CD8-positive, alpha-beta memory T cell (primary cell): Measurements from ENCODE around the gene NCAPD2. TPM values are rescaled to one million over a fixed set of nuclear protein-coding genes. Genes with fewer than 3 reads are reported as not detected.
"Not testable (repeated sequence)": the region's sequence is repeated elsewhere in the genome, so short reads cannot be mapped to it uniquely, and the experiment has no call there.

Experiments
- CTCF ChIA-PET: fragments of 350-600 bp; sonication (Branson Sonifier 250); formaldehyde crosslinking; loops from one replicate; lab custom pipeline; 2021; ENCODE audit warnings: antibody characterized with exemption; lab: Charles Lee
- POLR2A ChIA-PET: fragments of 350-600 bp; sonication (Branson Sonifier 250); formaldehyde crosslinking; loops from one replicate; lab custom pipeline; 2021; ENCODE audit warnings: antibody characterized with exemption; lab: Charles Lee
- DNase-seq, 5 donors: peaks; one replicate each; pipeline versions ENCODE4 v3.0.0 to v3.0.0-alpha.2; 2020 to 2022; ENCODE audit warnings: mixed read lengths in 1 of 5
- H3K27ac ChIP-seq: one replicate; pipeline ENCODE4 v1.7.0; 2013; ENCODE audit warnings: low read depth, mild to moderate bottlenecking, low read length, moderate library complexity
- H3K27me3 ChIP-seq: 2 replicates; pipeline ENCODE4 v1.7.0; 2013; ENCODE audit warnings: low read length, mild to moderate bottlenecking; ENCODE audit not compliant: insufficient read depth, poor library complexity, severe bottlenecking
- H3K36me3 ChIP-seq: 2 replicates; pipeline ENCODE4 v1.7.0; 2013; ENCODE audit warnings: mild to moderate bottlenecking, low read length, moderate library complexity; ENCODE audit not compliant: insufficient read depth
- H3K4me1 ChIP-seq: 2 replicates; pipeline ENCODE4 v1.7.0; 2013; ENCODE audit warnings: mild to moderate bottlenecking, low read length, moderate library complexity; ENCODE audit not compliant: insufficient read depth
- H3K4me3 ChIP-seq: 2 replicates; pipeline ENCODE4 v1.7.0; 2013; ENCODE audit warnings: mild to moderate bottlenecking, low read length
- H3K9me3 ChIP-seq: 2 replicates; pipeline ENCODE4 v1.7.0; 2013; ENCODE audit warnings: mild to moderate bottlenecking, low read length
- H3K27ac Mint-ChIP-seq, 8 donors: one replicate each; pipeline ENCODE4 v1.8.0; 2020 to 2021; ENCODE audit warnings: mixed read lengths in 8 of 8, mild to moderate bottlenecking in 6 of 8, inconsistent platforms in 3 of 8, moderate library complexity in 3 of 8
- H3K27me3 Mint-ChIP-seq, 2 donors: one replicate each; pipeline ENCODE4 v1.8.0; 2020 to 2021; ENCODE audit warnings: mixed read lengths in 2 of 2, mild to moderate bottlenecking in 1 of 2, moderate library complexity in 1 of 2
- H3K36me3 Mint-ChIP-seq, 3 donors: one replicate each; pipeline ENCODE4 v1.8.0; 2020 to 2021; ENCODE audit warnings: mixed read lengths in 3 of 3, inconsistent platforms in 1 of 3, mild to moderate bottlenecking in 1 of 3
- H3K4me1 Mint-ChIP-seq, 3 donors: one replicate each; pipeline ENCODE4 v1.8.0; 2020 to 2021; ENCODE audit warnings: mixed read lengths in 3 of 3, inconsistent platforms in 1 of 3, mild to moderate bottlenecking in 1 of 3
- H3K4me3 Mint-ChIP-seq, 7 donors: one replicate each; pipeline ENCODE4 v1.8.0; 2020 to 2021; ENCODE audit warnings: mixed read lengths in 7 of 7, mild to moderate bottlenecking in 6 of 7, moderate library complexity in 4 of 7, inconsistent platforms in 2 of 7
- H3K9me3 Mint-ChIP-seq, 5 donors: one replicate each; pipeline ENCODE4 v1.8.0; 2020 to 2022; ENCODE audit warnings: mixed read lengths in 5 of 5, mild to moderate bottlenecking in 3 of 5, moderate library complexity in 2 of 5, inconsistent platforms in 1 of 5
- polyA plus RNA-seq: library from polyadenylated mRNA; unstranded; fragments of 300-500 nt; fragmentation: Illumina TruSeq; gene quantifications from one replicate; pipeline ENCODE4 v1.2.3, GENCODE V29; 2021
- total RNA-seq, 2 experiments: library from RNA; stranded (reverse); gene quantifications; one replicate each; pipeline ENCODE4 v1.2.3, GENCODE V29; 2021

The NCAPD2 gene
- total and polyA plus RNA-seq, 3 experiments from 2014 or later = 29.8 to 97.5 (median 96.5) TPM

- peak overlapping the region; percentile 31 to 94 (median 86) for H3K4me3 Mint-ChIP-seq
- H3K27ac Mint-ChIP-seq = peak overlapping the region in 4 of 8 donors; percentile 39 to 77 (median 74)
- peaks cover 33% of the 10 kb centered on the region for H3K4me1 ChIP-seq
These were observed 59.4 kb downstream of the NCAPD2 start for GRCh38 chr12:6553051-6553868.

GRCh38 chr12:6554168-6555017 lies 60.5 kb downstream of the NCAPD2 start:
- Histone ChIP-seq H3K9me3 (no peaks in the 10 kb centered on the region), H3K27ac (no peak overlapping the region), H3K36me3 (peaks cover 1% of the 10 kb centered on the region), H3K27me3 (no peaks in the 10 kb centered on the region), H3K4me1 (peaks cover 36% of the 10 kb centered on the region), H3K4me3 (peak overlapping the region; percentile 70)
- ChIA-PET CTCF (interaction anchor here (0.6 to 5.0 kb wide), 20 partner anchors 9 to 271 kb away, joined by 3 to 46 read pairs (median 4); partner anchors contain the start of genes MRPL51, NOP2 and TAPBPL), POLR2A (interaction anchor here (0.5 to 0.6 kb wide), 2 partner anchors 164 to 220 kb away, joined by 3 to 4 read pairs; no protein-coding TSS in a partner anchor)
- no peaks in the 10 kb centered on the region for H3K27me3 Mint-ChIP-seq
- H3K36me3 Mint-ChIP-seq = peaks cover 0 to 56% (median 0%) of the 10 kb centered on the region in 3 donors
- H3K4me3 Mint-ChIP-seq = peak overlapping the region; percentile 86 to 97 (median 94)
- peak overlapping the region in 7 of 8 donors; percentile 56 to 96 (median 81) for H3K27ac Mint-ChIP-seq
- peaks cover 42 to 58% (median 51%) of the 10 kb centered on the region in 3 donors for H3K4me1 Mint-ChIP-seq
- DNase-seq = peak; percentile 55 to 81 (median 61)
- H3K9me3 Mint-ChIP-seq = no peaks in the 10 kb centered on the region

More at GRCh38 chr12:6553051-6553868, 59.4 kb downstream of the NCAPD2 start:
- peaks cover 8% of the 10 kb centered on the region for H3K36me3 ChIP-seq
- no peaks in the 10 kb centered on the region for H3K9me3 ChIP-seq
- H3K27me3 Mint-ChIP-seq = no peaks in the 10 kb centered on the region
- H3K4me3 ChIP-seq = no peak overlapping the region
- no peak overlapping the region for H3K27ac ChIP-seq
- DNase-seq = no peak
- peaks cover 45 to 57% (median 56%) of the 10 kb centered on the region in 3 donors for H3K4me1 Mint-ChIP-seq
- CTCF ChIA-PET = interaction anchor here (0.6 to 5.0 kb wide), 23 partner anchors 10 to 272 kb away, joined by 3 to 46 read pairs (median 4); partner anchors contain the start of genes GAPDH, NOP2 and TAPBPL
- H3K9me3 Mint-ChIP-seq = no peaks in the 10 kb centered on the region
- H3K27me3 ChIP-seq = no peaks in the 10 kb centered on the region
- POLR2A ChIA-PET = interaction anchor here (0.5 to 0.6 kb wide), 2 partner anchors 165 to 218 kb away, joined by 3 to 4 read pairs; no protein-coding TSS in a partner anchor
- H3K36me3 Mint-ChIP-seq = peaks cover 0 to 60% (median 0%) of the 10 kb centered on the region in 3 donors

- H3K27ac Mint-ChIP-seq = peak overlapping the region; percentile 9 to 96 (median 81)
- peak overlapping the region; percentile 89 to 98 (median 94) for H3K4me3 Mint-ChIP-seq
- Histone ChIP-seq H3K27ac (no peak overlapping the region), H3K4me3 (peak overlapping the region; percentile 70), H3K27me3 (no peaks in the 10 kb centered on the region), H3K36me3 (peaks cover 9% of the 10 kb centered on the region), H3K9me3 (no peaks in the 10 kb centered on the region), H3K4me1 (peaks cover 36% of the 10 kb centered on the region)
- CTCF ChIA-PET = interaction anchor here (1.0 to 5.0 kb wide), 13 partner anchors 8 to 270 kb away, joined by 3 to 46 read pairs (median 5); partner anchors contain the start of genes NOP2 and TAPBPL
- POLR2A ChIA-PET = no interaction called here
- no peak for DNase-seq
- peaks cover 42 to 60% (median 51%) of the 10 kb centered on the region in 3 donors for H3K4me1 Mint-ChIP-seq
- H3K36me3 Mint-ChIP-seq = peaks cover 0 to 56% (median 5%) of the 10 kb centered on the region in 3 donors
- H3K27me3 Mint-ChIP-seq = no peaks in the 10 kb centered on the region
- H3K9me3 Mint-ChIP-seq = no peaks in the 10 kb centered on the region
These were observed 61.3 kb downstream of the NCAPD2 start for GRCh38 chr12:6555018-6555691.

- not testable (repeated sequence) for H3K27me3 Mint-ChIP-seq, H3K9me3 Mint-ChIP-seq, H3K27me3 ChIP-seq, H3K9me3 ChIP-seq, H3K27ac ChIP-seq, DNase-seq
- Mint-ChIP-seq H3K4me1 (peaks cover 40 to 56% (median 49%) of the 10 kb centered on the region in 3 donors), H3K27ac (peak overlapping the region in 7 of 8 donors; percentile 18 to 86 (median 64)), H3K36me3 (peaks cover 0 to 61% (median 11%) of the 10 kb centered on the region in 3 donors), H3K4me3 (peak overlapping the region; percentile 89 to 98 (median 94))
- Histone ChIP-seq H3K4me1 (peaks cover 36% of the 10 kb centered on the region), H3K4me3 (peak overlapping the region; percentile 70), H3K36me3 (peaks cover 22% of the 10 kb centered on the region)
- ChIA-PET CTCF (interaction anchor here (1.0 to 3.9 kb wide), 9 partner anchors 9 to 133 kb away, joined by 3 to 15 read pairs (median 4); partner anchors contain the start of genes NOP2, VAMP1 and ZNF384), POLR2A (interaction anchor here (0.7 to 1.1 kb wide), 2 partner anchors 14 to 63 kb away, joined by 3 read pairs; no protein-coding TSS in a partner anchor)
These were observed 62.6 kb downstream of the NCAPD2 start for GRCh38 chr12:6556496-6556817.

GRCh38 chr12:6556857-6557256 lies 63.0 kb downstream of the NCAPD2 start:
- H3K9me3 ChIP-seq = no peaks in the 10 kb centered on the region
- H3K27me3 Mint-ChIP-seq = no peaks in the 10 kb centered on the region
- no peaks in the 10 kb centered on the region for H3K27me3 ChIP-seq
- ChIA-PET CTCF (interaction anchor here (0.9 to 3.9 kb wide), 12 partner anchors 9 to 133 kb away, joined by 3 to 15 read pairs (median 4); partner anchors contain the start of genes NOP2, VAMP1 and ZNF384), POLR2A (interaction anchor here (0.7 to 1.2 kb wide), 3 partner anchors 14 to 196 kb away, joined by 3 read pairs; no protein-coding TSS in a partner anchor)
- peaks cover 36% of the 10 kb centered on the region for H3K4me1 ChIP-seq
- H3K9me3 Mint-ChIP-seq = no peaks in the 10 kb centered on the region
- no peak for DNase-seq
- peaks cover 26% of the 10 kb centered on the region for H3K36me3 ChIP-seq
- no peak overlapping the region for H3K27ac ChIP-seq
- peak overlapping the region; percentile 89 to 98 (median 94) for H3K4me3 Mint-ChIP-seq
- H3K36me3 Mint-ChIP-seq = peaks cover 0 to 62% (median 13%) of the 10 kb centered on the region in 3 donors
- H3K4me3 ChIP-seq = no peak overlapping the region
- H3K27ac Mint-ChIP-seq = peak overlapping the region in 7 of 8 donors; percentile 18 to 86 (median 64)
- H3K4me1 Mint-ChIP-seq = peaks cover 39 to 52% (median 45%) of the 10 kb centered on the region in 3 donors

GRCh38 chr12:6558014-6558760 lies 64.3 kb downstream of the NCAPD2 start:
- not testable (repeated sequence) for H3K4me3 ChIP-seq, H3K9me3 Mint-ChIP-seq
- H3K36me3 Mint-ChIP-seq = peaks cover 4 to 65% (median 16%) of the 10 kb centered on the region in 3 donors

More at GRCh38 chr12:6558014-6558760, 64.3 kb downstream of the NCAPD2 start:
- Histone ChIP-seq H3K36me3 (peaks cover 39% of the 10 kb centered on the region), H3K4me1 (peaks cover 35% of the 10 kb centered on the region)
- peak overlapping the region in 7 of 8 donors; percentile 50 to 81 (median 66) for H3K27ac Mint-ChIP-seq
- ChIA-PET CTCF (interaction anchor here (0.8 to 4.3 kb wide), 17 partner anchors 10 to 208 kb away, joined by 3 to 17 read pairs (median 3); partner anchors contain the start of genes COPS7A, NOP2, PTMS and VAMP1), POLR2A (interaction anchor here (0.6 to 1.5 kb wide), 9 partner anchors 22 to 235 kb away, joined by 3 to 6 read pairs (median 4); partner anchors contain the start of gene VAMP1)
- H3K4me3 Mint-ChIP-seq = peak overlapping the region in 5 of 7 donors; percentile 3 to 73 (median 16)
- peak in 4 of 5 donors; percentile 38 to 72 (median 56) for DNase-seq
- H3K27me3 ChIP-seq, H3K27me3 Mint-ChIP-seq, H3K9me3 ChIP-seq, H3K27ac ChIP-seq: not testable (repeated sequence)
- peaks cover 30 to 39% (median 33%) of the 10 kb centered on the region in 3 donors for H3K4me1 Mint-ChIP-seq
